ENCODE measurements around the gene TACR2.

DNA sequence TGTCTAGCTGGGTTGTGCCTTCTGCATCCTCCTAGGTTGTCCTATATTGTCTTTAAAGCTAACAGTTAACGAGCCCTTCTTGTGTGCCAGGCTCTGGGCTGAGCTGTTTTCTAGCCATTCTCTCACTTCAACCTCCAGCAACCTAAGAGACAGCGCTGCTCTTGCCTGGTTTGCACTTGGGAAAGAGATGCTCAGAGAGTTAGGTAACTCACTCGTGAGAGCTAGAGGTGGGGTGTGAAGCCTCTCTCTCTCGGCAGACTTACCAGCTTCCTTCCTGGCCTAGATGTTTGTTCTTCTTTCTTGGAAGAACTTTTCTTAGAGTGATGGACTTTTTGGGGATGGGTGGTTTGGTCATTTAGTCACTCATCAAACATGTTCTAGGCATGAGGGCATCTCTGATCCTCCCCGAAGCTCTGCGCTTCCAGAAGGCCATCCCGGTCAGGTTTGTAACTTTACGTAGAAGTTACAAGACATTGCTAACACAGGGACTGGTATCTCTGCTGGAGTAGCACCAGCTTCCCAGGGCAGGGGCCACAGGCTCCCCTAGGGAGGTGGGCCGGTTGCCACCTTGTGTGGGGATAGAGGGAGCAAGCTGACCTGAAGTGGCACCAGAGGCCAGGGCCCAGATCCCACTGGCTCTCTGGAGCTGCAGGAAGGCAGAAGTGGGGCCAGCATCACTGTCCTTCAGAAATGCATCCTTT is 48.9 kb upstream of the TACR2 start:
- TF ChIP-seq, protein P1, sequence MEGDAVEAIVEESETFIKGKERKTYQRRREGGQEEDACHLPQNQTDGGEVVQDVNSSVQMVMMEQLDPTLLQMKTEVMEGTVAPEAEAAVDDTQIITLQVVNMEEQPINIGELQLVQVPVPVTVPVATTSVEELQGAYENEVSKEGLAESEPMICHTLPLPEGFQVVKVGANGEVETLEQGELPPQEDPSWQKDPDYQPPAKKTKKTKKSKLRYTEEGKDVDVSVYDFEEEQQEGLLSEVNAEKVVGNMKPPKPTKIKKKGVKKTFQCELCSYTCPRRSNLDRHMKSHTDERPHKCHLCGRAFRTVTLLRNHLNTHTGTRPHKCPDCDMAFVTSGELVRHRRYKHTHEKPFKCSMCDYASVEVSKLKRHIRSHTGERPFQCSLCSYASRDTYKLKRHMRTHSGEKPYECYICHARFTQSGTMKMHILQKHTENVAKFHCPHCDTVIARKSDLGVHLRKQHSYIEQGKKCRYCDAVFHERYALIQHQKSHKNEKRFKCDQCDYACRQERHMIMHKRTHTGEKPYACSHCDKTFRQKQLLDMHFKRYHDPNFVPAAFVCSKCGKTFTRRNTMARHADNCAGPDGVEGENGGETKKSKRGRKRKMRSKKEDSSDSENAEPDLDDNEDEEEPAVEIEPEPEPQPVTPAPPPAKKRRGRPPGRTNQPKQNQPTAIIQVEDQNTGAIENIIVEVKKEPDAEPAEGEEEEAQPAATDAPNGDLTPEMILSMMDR (IDR thresholded peaks at IDR 0.05): no peak
- no peak for TF ChIP-seq EP300 (IDR thresholded peaks at IDR 0.05)
